Hematopoietic multipotent progenitor cell treated with erythropoietin and hydrocortisone succinate and interleukin-3 and kit ligand, for 4 days (in vitro differentiated cells): ENCODE measurements around the gene PRADC1.
"Not testable (repeated sequence)": the region's sequence is repeated elsewhere in the genome, so short reads cannot be mapped to it uniquely, and the experiment has no call there.

ENCODE experiments used
- DNase-seq: peaks from one replicate; pipeline ENCODE4 v3.0.0-alpha.2; 2015

PRADC1 gene

GRCh38 chr2:73200281-73200680, 32.8 kb downstream of the PRADC1 start:
- DNase-seq = not testable (repeated sequence)

GRCh38 chr2:73197579-73197978, 35.5 kb downstream of the PRADC1 start:
- no peak for DNase-seq

GRCh38 chr2:73187549-73187948, 45.5 kb downstream of the PRADC1 start:
- no peak for DNase-seq

GRCh38 chr2:73185965-73186364, 47.1 kb downstream of the PRADC1 start:
- no peak for DNase-seq
